GM18507 (cell line): Measurements from ENCODE around the gene RNF11.

ENCODE experiments used
- DNase-seq: peaks from one replicate; pipeline ENCODE4 v3.0.0; 2011; ENCODE audit warnings: low read depth; ENCODE audit not compliant: insufficient read length; ENCODE audit errors: extremely low spot score
- FAIRE-seq: peaks from 2 replicates; lab custom pipeline; 2011; peaks lifted over from hg19 to GRCh38; lab: Jason Lieb, UNC

The RNF11 gene

DNA sequence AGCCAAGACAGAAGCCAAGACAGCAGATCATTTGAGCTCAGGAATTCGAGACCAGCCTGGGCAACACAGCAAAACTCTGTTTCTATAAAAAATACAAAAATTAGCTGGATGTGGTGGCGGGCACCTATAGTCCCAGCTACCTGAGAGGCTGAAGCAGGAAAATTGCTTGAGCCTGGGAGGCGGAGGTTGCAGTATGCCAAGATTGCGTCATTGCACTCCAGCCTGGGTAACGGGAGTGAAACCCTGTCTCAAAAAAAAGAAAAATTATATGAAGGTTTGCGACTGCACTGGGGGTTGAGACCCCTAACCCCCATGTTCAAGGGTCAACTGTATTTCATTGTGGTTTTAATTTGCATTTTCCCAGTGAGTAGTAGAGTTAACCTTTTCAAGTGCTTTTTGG is 16.3 kb downstream of the RNF11 start:
- no peak for FAIRE-seq

DNA sequence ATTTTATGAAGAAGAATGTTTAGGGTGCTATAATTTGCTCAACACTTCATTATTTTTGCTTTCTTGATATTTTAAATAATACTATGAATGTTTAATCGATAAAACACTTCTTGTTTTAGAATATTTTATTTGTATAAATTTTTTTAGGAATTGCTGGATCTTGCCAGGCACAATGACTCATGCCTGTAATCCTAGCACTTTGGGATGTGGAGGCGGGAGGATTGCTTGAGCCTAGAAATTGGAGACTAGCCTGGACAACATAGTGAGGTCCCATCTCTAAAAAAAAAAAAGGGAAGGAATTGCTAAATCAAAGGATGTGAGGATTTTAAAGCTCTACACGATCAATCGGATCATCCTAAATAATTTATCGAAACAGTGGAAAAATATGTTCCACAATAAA is 17.6 kb downstream of the RNF11 start:
- DNase-seq = no peak
- no peak for FAIRE-seq

More for the DNA sequence above, 16.3 kb downstream of the RNF11 start:
- DNase-seq = no peak

DNA sequence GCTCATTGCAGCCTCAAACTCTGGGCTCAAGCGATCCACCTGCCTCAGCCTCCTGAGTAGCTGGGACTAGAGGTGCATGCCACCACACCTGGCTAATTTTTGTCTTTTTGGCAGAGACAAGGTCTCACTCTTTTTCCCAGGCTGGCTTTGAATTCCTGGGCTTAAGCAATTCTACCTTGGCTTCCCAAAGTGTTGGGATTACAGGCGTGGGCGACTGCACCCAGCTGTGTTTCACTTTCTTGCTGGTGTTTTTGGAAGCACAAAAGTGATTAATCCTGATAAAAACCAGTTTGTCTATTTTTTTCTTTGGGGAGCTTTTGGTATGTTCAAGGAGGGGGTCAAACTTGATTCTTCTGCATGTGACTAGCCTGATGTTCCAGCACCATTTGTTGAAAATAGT is 19.3 kb downstream of the RNF11 start:
- FAIRE-seq = no peak

DNA sequence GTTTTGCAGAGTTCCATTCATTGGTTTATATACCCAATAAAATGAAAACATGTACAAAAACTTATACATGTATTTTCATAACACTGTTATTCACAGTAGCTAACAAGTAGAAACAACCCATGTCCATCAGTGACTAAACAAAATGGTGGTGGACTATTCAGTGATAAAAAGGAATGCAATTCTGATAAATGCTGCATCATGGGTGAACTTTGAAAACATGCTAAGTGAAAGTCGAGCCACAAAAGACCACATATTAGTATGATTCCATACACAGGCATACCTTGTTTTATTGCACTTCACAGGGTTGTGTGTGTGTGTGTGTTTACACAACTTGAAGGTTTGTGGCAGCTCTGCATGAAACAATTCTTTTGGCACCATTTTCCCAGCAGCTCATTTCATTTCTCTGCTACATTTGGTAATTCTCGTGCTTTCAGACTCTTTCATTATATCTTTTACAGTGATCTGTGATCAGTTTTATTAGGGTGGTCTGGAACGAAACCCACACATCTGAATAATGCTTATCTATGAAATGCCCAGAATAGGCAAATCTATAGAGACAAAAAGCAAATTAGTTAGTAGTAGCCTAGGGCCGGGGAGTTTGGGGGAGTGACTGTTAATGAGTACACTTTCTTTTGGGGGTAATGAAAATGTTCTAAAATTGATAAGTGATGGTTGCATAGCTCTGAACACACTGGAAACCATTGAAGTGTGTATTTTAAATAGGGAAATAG is 27.2 kb downstream of the RNF11 start:
- no peak for FAIRE-seq
- DNase-seq = no peak

More for the DNA sequence above, 19.3 kb downstream of the RNF11 start:
- DNase-seq = no peak

DNA sequence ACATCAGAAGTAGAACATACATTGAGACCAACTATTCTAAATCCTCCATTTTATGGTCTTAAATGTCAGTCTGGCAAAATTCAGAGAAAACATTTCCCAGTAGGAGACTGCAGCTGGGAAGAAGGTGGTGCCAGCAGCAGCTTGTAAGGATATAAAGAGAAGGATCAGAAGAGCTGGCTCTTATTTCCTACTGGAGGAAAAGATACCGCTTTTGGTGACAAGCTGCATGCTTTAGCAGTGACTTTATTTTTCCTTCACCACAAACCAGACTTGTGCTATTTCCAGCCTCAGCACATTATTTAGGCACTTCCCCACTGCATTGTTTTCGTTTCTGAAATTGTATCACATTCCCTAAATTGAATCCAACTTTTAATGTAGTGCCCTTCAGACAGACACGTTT is 28.4 kb downstream of the RNF11 start:
- FAIRE-seq (no peak), DNase-seq (no peak)

DNA sequence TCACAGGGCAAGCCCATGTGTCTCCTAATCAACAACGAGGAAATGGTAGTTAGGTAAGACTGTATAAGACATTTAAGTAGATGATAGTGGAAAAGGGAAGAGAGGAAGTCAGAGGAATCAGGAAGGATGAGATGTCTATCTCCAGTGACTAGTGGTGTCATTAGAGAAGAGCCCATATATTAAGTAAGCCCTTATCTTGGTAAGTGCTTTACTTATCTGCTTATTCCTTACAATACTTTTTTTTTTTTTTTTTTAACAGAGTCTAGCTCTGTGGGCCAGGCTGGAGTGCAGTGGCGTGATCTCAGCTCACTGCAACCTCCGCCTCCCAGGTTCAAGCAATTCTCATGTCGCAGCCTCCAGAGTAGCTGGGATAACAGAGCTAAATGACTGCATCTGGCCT is 29.5 kb downstream of the RNF11 start:
- DNase-seq = no peak
- no peak for FAIRE-seq

DNA sequence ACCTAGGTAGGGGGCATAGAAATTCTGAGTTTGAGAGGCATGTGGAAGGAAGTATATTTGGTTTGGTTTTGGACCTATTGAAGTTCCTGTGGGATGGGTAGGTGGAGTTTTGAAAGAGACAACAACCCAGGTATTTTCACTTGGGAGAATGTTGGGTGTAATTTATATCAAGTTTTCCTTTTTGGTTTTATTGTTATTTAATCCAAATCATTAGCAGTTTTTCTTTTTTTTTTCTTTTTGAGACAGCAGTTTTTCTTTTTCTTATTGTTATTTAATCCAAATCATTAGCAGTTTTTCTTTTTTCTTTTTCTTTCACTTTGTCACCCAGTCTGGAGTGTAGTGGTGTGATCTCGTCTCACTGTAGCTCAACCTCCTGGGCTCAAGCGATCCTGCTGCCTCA is 30.1 kb downstream of the RNF11 start:
- no peak for FAIRE-seq
- DNase-seq = no peak

DNA sequence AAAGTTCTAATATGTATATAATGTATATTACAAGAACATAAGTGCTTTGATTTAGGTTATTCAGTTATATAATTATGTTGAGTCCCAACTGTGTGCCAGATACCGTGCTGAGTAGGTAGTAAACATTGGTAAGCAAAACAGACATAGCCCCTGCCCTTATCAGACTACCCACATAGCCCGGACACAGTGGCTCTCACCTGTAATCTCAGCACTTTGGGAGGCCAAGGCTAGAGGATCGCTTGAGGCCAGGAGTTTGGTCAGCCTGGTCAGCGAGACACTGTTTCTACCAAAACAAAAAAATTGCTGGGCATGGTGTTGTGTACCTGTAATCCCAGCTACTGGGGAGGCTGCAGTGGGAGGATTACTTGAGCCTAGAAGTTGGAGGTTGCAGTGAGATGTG is 30.7 kb downstream of the RNF11 start:
- FAIRE-seq (no peak), DNase-seq (no peak)

DNA sequence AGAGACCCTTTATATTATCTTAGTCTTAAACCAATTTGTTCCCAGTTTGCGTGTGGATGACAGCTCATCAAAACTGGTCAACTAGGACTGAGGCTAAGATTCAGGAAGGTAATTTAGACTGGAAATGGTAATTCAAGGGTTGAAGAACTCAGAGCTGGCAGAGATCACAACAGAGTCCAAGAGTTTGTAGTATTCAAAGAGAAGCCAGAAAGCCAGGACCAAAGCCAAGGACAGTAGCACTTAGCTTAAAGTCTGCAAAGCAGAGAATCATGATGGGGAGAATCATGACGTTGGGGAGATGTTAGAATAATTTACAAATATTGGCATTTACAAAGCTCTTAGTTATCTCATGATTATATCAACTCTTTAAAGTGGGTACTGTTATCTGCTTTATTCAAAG is 32.6 kb downstream of the RNF11 start:
- peak; percentile 33 for FAIRE-seq
- DNase-seq = no peak

DNA sequence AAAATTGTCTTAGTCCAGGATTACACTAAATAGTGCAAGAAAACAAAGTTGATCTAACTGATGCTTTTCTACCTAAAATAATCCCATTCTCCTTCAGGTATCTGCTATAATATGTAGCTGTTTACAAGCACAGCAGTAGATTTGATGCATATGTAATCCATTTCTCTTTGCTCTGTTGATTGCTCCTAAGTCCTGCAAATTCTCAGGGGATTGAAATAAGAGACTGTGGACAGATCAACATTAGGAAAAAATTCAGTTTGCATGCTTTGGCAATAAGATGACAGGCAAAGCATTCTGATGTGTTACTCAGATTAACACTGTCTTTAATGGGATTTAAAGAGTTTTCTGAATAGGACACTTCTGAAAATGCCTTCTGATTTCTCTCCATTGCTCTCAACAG is 34.7 kb downstream of the RNF11 start:
- no peak for DNase-seq
- no peak for FAIRE-seq

DNA sequence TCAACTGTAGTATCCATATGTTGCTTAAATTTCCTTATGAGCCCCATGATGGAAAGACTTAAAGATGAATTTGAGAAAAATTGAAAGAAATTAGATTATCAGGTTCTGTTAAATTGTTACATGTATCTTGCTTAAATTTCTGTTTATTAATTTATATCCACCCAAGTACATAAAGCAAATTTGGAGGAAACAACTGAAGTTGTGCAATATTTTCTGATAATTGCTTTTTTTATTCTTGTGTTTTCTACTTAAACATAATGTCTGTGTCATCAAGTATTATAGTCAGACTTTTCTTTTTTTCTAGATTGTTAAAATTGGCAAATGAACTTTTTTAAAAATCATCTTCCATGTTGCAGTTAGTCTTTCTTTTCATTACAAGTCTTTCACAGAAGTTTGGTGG is 36.8 kb downstream of the RNF11 start:
- no peak for FAIRE-seq
- no peak for DNase-seq

DNA sequence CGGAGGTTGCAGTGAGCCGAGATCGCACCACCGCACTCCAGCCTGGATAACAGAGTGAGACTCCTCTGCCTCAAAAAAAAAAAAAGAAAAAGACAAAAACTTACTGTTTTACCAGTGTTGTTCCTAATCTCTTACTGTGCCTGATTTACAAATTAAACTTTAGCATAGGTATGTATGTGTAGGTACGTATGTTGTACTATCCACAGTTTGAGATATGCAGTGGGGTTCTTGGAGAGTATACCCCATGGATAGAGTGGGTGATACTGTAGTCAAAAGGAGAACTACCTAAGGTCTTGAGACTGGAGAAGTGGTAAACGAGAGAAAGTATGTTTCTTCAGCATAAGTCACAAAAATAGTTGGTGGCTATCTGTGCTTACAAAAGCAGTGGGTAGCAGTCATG is 38.6 kb downstream of the RNF11 start:
- no peak for FAIRE-seq
- no peak for DNase-seq

DNA sequence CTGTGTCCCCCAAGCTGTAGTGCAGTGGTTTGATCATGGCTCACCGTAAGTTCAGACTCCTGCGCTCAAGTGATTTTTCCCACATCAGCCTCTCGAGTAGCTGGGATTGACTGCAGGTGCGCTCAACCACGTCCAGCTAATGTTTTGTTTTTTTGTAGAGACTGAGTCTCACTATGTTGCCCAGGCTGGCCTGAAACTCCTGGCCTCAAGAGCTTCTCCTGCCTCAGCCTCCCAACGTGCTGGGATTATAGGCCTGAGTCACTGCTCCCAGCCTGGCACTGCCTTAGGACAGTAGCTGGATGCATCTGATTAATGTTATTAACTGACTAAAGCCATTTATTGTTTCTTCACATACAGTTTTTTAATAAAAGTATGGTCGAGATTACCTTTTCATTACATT is 40.2 kb downstream of the RNF11 start:
- DNase-seq (no peak), FAIRE-seq (no peak)

DNA sequence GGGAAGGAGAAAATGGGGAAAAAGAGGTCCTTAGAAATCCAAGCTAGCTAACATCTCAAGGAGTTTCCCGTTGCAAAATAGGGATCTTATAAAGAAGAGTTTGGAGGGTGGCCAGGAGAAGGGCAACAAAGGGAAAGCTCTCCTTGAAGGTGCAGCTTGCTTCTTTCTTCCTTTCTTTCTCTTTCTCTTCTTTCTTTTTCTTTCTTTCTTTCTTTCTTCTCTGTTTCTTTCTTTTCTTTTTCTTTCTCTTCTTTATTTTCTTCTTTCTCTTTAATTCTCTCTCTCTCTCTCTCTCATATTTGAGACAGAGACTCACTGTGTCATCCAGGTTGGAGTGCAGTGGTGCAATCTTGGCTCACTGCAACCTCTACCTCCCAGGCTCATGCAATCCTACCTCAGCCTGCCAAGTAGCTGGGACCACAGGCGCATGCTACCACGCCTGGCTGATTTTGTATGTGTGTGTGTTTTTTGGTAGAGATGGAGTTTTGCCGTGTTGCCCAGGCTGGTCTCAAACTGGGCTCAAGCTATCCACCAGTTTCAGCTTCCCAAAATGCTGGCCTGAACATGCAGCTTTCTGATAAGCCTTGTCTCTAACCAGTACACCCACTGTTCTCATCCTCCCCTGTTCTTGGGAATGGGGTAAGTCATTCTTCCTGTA is 44.4 kb downstream of the RNF11 start:
- DNase-seq (no peak), FAIRE-seq (no peak)

DNA sequence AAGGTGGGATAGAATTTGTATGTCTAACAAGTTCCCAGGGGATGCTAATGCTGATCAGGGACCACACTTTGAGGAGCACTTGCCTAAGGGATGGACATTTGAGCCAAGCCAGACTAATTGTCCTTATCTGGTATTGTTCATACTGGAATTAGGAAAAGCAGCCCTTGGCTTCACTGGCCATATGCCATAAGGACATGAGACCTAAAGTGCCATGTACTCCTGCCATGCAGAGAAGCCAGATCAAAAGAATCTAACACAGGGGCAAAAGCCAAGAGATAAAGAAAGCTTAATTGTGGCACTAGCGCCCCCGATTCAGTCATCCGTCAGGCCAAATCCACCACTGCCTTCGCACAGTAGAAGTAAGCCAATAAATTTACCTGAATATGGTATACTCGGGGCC is 45.7 kb downstream of the RNF11 start:
- DNase-seq (no peak), FAIRE-seq (no peak)

DNA sequence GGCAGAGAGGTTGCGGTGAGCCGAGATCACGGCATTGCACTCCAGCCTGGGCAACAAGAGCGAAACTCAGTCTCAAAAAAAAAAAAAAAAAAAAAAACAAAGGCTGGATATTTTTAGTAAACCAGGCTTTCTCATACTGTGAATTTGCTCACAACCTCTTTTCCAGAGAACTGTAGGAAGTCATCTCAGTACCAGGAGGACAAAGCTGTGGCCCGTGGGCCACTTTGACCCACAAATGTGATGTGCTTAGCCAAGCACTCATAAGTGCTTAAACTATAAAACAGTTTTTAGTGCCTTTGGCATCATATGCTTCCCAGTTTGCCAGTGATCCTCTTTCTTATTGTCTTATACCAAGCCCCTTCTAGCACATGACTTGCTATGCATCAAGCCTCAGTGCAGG is 46.5 kb downstream of the RNF11 start:
- DNase-seq = no peak
- no peak for FAIRE-seq

DNA sequence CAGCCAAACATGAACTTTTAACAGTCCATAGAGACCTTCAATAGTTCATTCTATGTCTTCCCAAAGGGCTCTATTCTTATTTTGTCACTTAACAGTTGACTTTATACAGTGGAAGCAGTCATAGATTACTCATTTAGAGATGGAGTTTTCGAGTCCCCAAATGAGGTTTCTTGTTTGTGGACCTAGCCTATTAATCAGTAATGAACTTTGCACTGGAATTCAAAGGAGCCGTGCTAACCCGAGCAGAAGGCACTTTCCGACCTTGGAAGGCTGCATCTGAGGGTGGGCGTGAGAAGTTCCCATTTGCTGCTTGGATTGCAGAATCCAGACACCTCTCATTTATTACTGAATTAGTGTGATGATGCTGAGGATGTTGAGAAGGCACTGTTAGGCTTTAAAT is 47.9 kb downstream of the RNF11 start:
- FAIRE-seq = no peak
- no peak for DNase-seq

DNA sequence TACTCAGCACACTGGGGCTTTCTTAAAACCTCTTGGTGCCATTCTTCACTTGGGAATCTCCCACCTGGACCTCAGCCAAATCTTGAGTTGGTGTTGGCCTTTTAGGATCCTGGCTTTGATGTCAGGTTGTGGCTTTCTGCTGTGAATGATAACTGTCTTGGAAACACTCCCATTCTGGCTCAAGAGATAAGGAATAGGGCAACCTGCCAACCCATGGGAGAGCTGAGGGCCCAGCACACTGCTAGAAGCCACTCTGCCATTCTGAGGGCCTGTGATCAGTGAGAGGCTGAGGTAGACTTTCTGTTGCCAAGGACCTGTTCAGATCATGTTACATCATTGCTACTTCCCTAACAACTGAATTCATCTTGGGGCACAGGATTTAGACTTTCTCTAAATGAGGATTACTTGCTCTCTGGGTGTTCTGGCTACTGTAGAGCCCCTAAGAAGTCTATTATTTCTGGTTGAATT is 48.4 kb downstream of the RNF11 start:
- no peak for FAIRE-seq

DNA sequence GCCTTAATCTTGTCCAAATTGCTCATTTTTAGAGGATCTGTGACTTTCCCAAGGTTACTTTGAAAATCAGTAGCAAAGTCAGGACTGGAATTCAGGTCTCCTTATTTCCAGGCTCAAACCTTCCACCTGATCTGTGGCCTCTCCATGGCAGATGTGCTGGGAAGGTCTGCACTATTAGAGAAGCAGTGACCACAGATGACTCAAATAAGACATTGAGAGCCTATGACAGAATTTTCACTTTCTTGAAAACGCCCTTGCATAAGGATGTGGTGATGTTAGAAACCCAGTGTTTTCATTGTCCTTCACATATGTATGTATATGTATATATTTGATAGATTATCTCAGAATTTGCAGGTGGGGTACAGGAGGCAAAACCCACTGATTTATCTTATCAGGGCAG is 49.0 kb downstream of the RNF11 start:
- DNase-seq (peak; percentile 57), FAIRE-seq (peak; percentile 67)

More for the DNA sequence above, 48.4 kb downstream of the RNF11 start:
- no peak for DNase-seq

DNA sequence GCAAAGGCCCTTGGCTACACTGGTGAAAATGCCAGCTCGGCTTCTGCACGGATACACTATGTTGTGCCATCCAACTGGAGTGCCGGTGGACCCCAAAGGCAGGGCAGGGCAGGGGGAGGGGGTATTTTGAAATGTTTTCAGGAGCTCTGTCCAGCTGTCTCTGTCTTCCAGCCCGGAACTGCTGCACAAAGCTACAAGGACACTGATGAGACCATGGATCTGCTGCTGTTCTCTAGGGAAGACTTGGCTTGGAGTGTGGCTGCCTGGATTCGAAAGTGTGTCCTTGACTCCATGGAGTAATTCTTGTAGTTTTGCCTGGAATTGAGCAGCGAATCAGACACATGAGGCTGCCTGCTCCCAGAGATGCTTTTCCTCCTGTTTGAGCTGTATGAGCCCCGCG is 51.9 kb downstream of the RNF11 start:
- DNase-seq (no peak), FAIRE-seq (no peak)

DNA sequence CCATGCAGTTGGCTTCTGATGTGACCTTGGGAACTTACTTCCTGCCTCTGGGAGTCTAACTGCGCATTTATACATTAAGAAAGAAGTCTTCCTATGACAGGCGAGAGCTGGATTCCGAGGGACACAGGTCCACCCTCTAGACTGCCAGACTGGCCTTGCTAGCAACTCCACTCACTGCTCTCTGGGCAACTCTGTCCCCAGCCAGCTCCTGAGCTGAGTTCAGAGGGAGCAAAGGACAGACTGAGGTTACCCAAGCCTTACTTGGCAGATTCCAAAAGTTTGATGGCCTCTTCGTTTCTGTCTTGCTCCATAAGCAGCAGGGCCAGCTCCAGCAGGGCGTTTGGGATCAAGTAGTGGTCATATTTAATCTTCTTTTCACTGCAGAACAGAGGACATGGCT is 52.5 kb downstream of the RNF11 start:
- DNase-seq = no peak
- FAIRE-seq = no peak
